H1 (cell line): Measurements from ENCODE around the gene TSPEAR. TPM values are rescaled to one million over a fixed set of nuclear protein-coding genes. Genes with fewer than 3 reads are reported as not detected.

ENCODE experiments used
- CTCF ChIA-PET: fragments of 300-600 bp; sonication (Branson Sonifier 250); formaldehyde crosslinking; loops from one replicate; lab custom pipeline; 2021; ENCODE audit not compliant: partially characterized antibody; lab: Charles Lee
- POLR2A ChIA-PET: fragments of 300-600 bp; sonication (Branson Sonifier 250); formaldehyde crosslinking; loops from one replicate; lab custom pipeline; 2021; ENCODE audit warnings: inconsistent platforms; ENCODE audit not compliant: partially characterized antibody; lab: Charles Lee
- DNase-seq, 2 experiments: peaks; one replicate each; pipeline versions ENCODE4 v3.0.0 to v3.0.0-alpha.2; 2010 to 2022; ENCODE audit warnings: low spot score in 2 of 2, low read depth in 1 of 2, mixed read lengths in 1 of 2
- FAIRE-seq: peaks from 2 replicates; lab custom pipeline; 2011; peaks lifted over from hg19 to GRCh38; lab: Jason Lieb, UNC
- H2AFZ ChIP-seq: 2 replicates; pipeline ENCODE4 v1.8.1; 2012; ENCODE audit warnings: low read length, inconsistent platforms
- H2AK5ac ChIP-seq: 2 replicates; pipeline ENCODE4 v1.6.1; 2013; ENCODE audit warnings: low read depth, low read length
- H2BK120ac ChIP-seq: replicated peaks from 2 replicates; pipeline ENCODE3; 2013; ENCODE audit warnings: low read depth, low read length, inconsistent platforms
- H2BK12ac ChIP-seq: 2 replicates; pipeline ENCODE4 v1.6.1; 2013; ENCODE audit warnings: low read depth, low read length
- H2BK15ac ChIP-seq: 2 replicates; pipeline ENCODE4 v1.6.1; 2013; ENCODE audit warnings: low read length
- H2BK20ac ChIP-seq: 2 replicates; pipeline ENCODE4 v1.6.1; 2013; ENCODE audit warnings: low read length
- H2BK5ac ChIP-seq: 2 replicates; pipeline ENCODE4 v1.6.1; 2013; ENCODE audit warnings: low read depth, low read length
- H3K14ac ChIP-seq: 2 replicates; pipeline ENCODE4 v1.6.1; 2013; ENCODE audit warnings: inconsistent platforms; ENCODE audit not compliant: insufficient read length
- H3K18ac ChIP-seq: 2 replicates; pipeline ENCODE4 v1.6.1; 2013; ENCODE audit warnings: low read length; ENCODE audit errors: extremely low read depth
- H3K23ac ChIP-seq: 2 replicates; pipeline ENCODE4 v1.6.1; 2013; ENCODE audit warnings: inconsistent platforms; ENCODE audit not compliant: insufficient read length
- H3K23me2 ChIP-seq: 2 replicates; pipeline ENCODE4 v1.6.1; 2013; ENCODE audit warnings: low read depth, low read length
- H3K27ac ChIP-seq: 2 replicates; pipeline ENCODE4 v1.6.1; 2011; ENCODE audit warnings: low read depth, low read length, inconsistent platforms
- H3K27me3 ChIP-seq, 4 experiments: replicated peaks in 1 of 4; 1 replicate in 1 of 4; 2 replicates in 3 of 4; pipeline versions ENCODE4 v1.6.1 to v1.8.1; 2011 to 2013; ENCODE audit warnings: low read length in 3 of 4, mild to moderate bottlenecking in 3 of 4, inconsistent platforms in 2 of 4, mixed read lengths in 2 of 4, moderate library complexity in 1 of 4; ENCODE audit not compliant: control insufficient read depth in 3 of 4, insufficient read depth in 3 of 4; ENCODE audit errors: extremely low read depth in 1 of 4
- H3K36me3 ChIP-seq, 4 experiments: 2 replicates each; pipeline versions ENCODE4 v1.6.1 to v1.8.1; 2011 to 2013; ENCODE audit warnings: mild to moderate bottlenecking in 4 of 4, low read length in 3 of 4, moderate library complexity in 2 of 4, control low read depth in 1 of 4, inconsistent platforms in 1 of 4; ENCODE audit not compliant: insufficient read depth in 4 of 4, control insufficient read depth in 2 of 4
- H3K4ac ChIP-seq: replicated peaks from 2 replicates; pipeline ENCODE3; 2013; ENCODE audit warnings: low read length, low read depth, mixed read lengths, inconsistent platforms; ENCODE audit not compliant: insufficient read length
- H3K4me1 ChIP-seq, 4 experiments: replicated peaks in 1 of 4; 1 replicate in 1 of 4; 2 replicates in 3 of 4; pipeline versions ENCODE4 v1.6.1 to v1.8.1; 2011 to 2013; ENCODE audit warnings: low read length in 3 of 4, inconsistent platforms in 2 of 4, mixed read lengths in 1 of 4; ENCODE audit not compliant: insufficient read depth in 4 of 4, control insufficient read depth in 3 of 4
- H3K4me2 ChIP-seq, 2 experiments: 2 replicates each; pipeline versions ENCODE4 v1.6.1 to v1.8.1; 2011 to 2013; ENCODE audit warnings: low read depth in 2 of 2, low read length in 2 of 2, control low read depth in 1 of 2, inconsistent platforms in 1 of 2, mild to moderate bottlenecking in 1 of 2; ENCODE audit not compliant: insufficient read depth in 1 of 2
- H3K4me3 ChIP-seq, 4 experiments: fragments of 200-600, 300-600 bp in 1 of 4; sonication (generic), shearing (Covaris generic), sonication (Bioruptor Twin) in 1 of 4; 2 replicates each; pipeline versions ENCODE4 v1.5.1 to v1.8.1; 2011 to 2016; ENCODE audit warnings: low read length in 4 of 4, low read depth in 3 of 4, control low read depth in 2 of 4, inconsistent platforms in 2 of 4, mild to moderate bottlenecking in 2 of 4, mixed read lengths in 1 of 4, moderate library complexity in 1 of 4; ENCODE audit not compliant: insufficient read depth in 2 of 4; ENCODE audit errors: extremely low read depth in 1 of 4
- H3K56ac ChIP-seq: replicated peaks from 2 replicates; pipeline ENCODE3; 2013; ENCODE audit warnings: low read depth, mild to moderate bottlenecking, mixed read lengths, low read length, inconsistent platforms; ENCODE audit not compliant: insufficient read length
- H3K79me1 ChIP-seq: 2 replicates; pipeline ENCODE4 v1.6.1; 2013; ENCODE audit warnings: low read depth, low read length, control low read depth
- H3K79me2 ChIP-seq, 2 experiments: 2 replicates each; pipeline versions ENCODE4 v1.6.1 to v1.8.1; 2012 to 2013; ENCODE audit warnings: low read length in 2 of 2, mild to moderate bottlenecking in 2 of 2, inconsistent platforms in 1 of 2; ENCODE audit not compliant: insufficient read depth in 2 of 2, control insufficient read depth in 1 of 2
- H3K9ac ChIP-seq, 4 experiments: replicated peaks in 1 of 4; 1 replicate in 1 of 4; 2 replicates in 3 of 4; pipeline versions ENCODE4 v1.6.1 to v1.8.1; 2011 to 2013; ENCODE audit warnings: low read depth in 3 of 4, low read length in 3 of 4, control low read depth in 2 of 4, mild to moderate bottlenecking in 2 of 4, moderate library complexity in 2 of 4, inconsistent platforms in 1 of 4; ENCODE audit errors: extremely low read depth in 1 of 4
- H3K9me3 ChIP-seq, 2 experiments: 2 replicates each; pipeline versions ENCODE4 v1.6.1 to v1.8.1; 2012 to 2013; ENCODE audit warnings: mild to moderate bottlenecking in 2 of 2, moderate library complexity in 2 of 2, control low read depth in 1 of 2, inconsistent platforms in 1 of 2, low read depth in 1 of 2, low read length in 1 of 2, mixed read lengths in 1 of 2; ENCODE audit not compliant: insufficient read depth in 2 of 2
- H4K20me1 ChIP-seq, 2 experiments: replicated peaks in 1 of 2; 2 replicates each; pipeline versions ENCODE3 to v1.8.1; 2011 to 2013; ENCODE audit warnings: inconsistent platforms in 2 of 2, low read length in 2 of 2, mild to moderate bottlenecking in 1 of 2; ENCODE audit not compliant: insufficient read depth in 2 of 2, control insufficient read depth in 1 of 2
- H4K5ac ChIP-seq: 2 replicates; pipeline ENCODE4 v1.6.1; 2013; ENCODE audit warnings: low read length, low read depth, mixed read lengths, inconsistent platforms; ENCODE audit not compliant: insufficient read length
- H4K8ac ChIP-seq: 2 replicates; pipeline ENCODE4 v1.8.0; 2013; ENCODE audit warnings: mild to moderate bottlenecking, moderate library complexity, low read length, inconsistent platforms; ENCODE audit not compliant: insufficient read depth; ENCODE audit errors: extremely low read depth
- H4K91ac ChIP-seq: replicated peaks from 2 replicates; pipeline ENCODE3; 2013; ENCODE audit warnings: low read length, mixed read lengths, inconsistent platforms; ENCODE audit not compliant: insufficient read length
- BRCA1 ChIP-seq: IDR thresholded peaks from 2 replicates; pipeline ENCODE4 v1.6.1; 2012; ENCODE audit warnings: low read depth, low read length, improper control_type of control experiment
- EP300 ChIP-seq, 2 experiments: IDR thresholded peaks; 1 replicate in 1 of 2; 2 replicates in 1 of 2; pipeline ENCODE4 v1.6.1; 2011 to 2012; ENCODE audit warnings: low read depth in 2 of 2, low read length in 2 of 2, mild to moderate bottlenecking in 2 of 2, borderline replicate concordance in 1 of 2, inconsistent platforms in 1 of 2, moderate library complexity in 1 of 2
- SAP30 ChIP-seq: fragments of 300-600 bp; sonication (generic); IDR thresholded peaks from 2 replicates; pipeline ENCODE4 v1.7.1; 2012; ENCODE audit warnings: low read length, moderate library complexity, mild to moderate bottlenecking, inconsistent platforms; ENCODE audit not compliant: insufficient read depth, insufficient replicate concordance
- WGBS, 2 experiments: shearing (Covaris generic) in 1 of 2; methylation state at CpG; one replicate each; pipeline versions ENCODE4 v1.1.6 to v1.1.7; 2013 to 2015; ENCODE audit warnings: low lambda C conversion rate in 2 of 2, mixed read lengths in 2 of 2, inconsistent platforms in 1 of 2, low coverage in 1 of 2, missing lambda C conversion rate in 1 of 2; ENCODE audit not compliant: insufficient replicate concordance in 2 of 2, insufficient coverage in 1 of 2, insufficient read length in 1 of 2; ENCODE audit errors: extremely low coverage in 1 of 2, missing lambda C conversion rate in 1 of 2; 5-methylcytosine and 5-hydroxymethylcytosine counted together
- polyA plus RNA-seq, 7 experiments: library from polyadenylated mRNA; depleted of rRNA in 3 of 7; stranded (reverse) in 5 of 7; unstranded in 2 of 7; fragments of >200 nt in 5 of 7; fragments of 200-250 nt in 2 of 7; gene quantifications; 1 replicate in 5 of 7; 2 replicates in 1 of 7; 4 replicates in 1 of 7; pipeline versions ENCODE4 v1.2.1 to v1.2.3, GENCODE V29; 2011 to 2013; ENCODE audit warnings: missing spikeins in 2 of 7, mixed read lengths in 2 of 7
- total RNA-seq: library from RNA; stranded (reverse); fragmentation: NEBNext Ultra II Directional; extraction: Animal tissue kit (Norgen Biotek cat#: 25700); gene quantifications from 2 replicates; pipeline ENCODE4 v1.2.1, GENCODE V29; 2021

The TSPEAR gene
- total and polyA plus RNA-seq, 2 of the 8 experiments (the other 6 are each of a cell fraction or from before 2014, with no cell fraction given) = 0.58 to 0.89 TPM

GRCh38 chr21:44751186-44751798, 39.9 kb upstream of the TSPEAR start:
- H3K79me1 ChIP-seq = no peaks in the 10 kb centered on the region
- H3K4me3 ChIP-seq = no peak overlapping the region
- H3K23me2 ChIP-seq = 0 out of 2 replicates have a peak, but pooled peaks cover 4% of the 10 kb centered on the region
- H2BK12ac ChIP-seq = no peak overlapping the region
- no peaks in the 10 kb centered on the region for H3K36me3 ChIP-seq
- peaks cover 3 to 4% of the 10 kb centered on the region in 2 experiments; a peak in 2 of 4 replicates for H3K9me3 ChIP-seq
- H4K8ac ChIP-seq = peak overlapping the region; percentile 7
- no peak overlapping the region for H3K27ac ChIP-seq
- FAIRE-seq (no peak), DNase-seq (no peak)
- POLR2A ChIA-PET = interaction anchor here (1.8 kb wide), 1 partner anchor 28 kb away, joined by 4 read pairs; no protein-coding TSS in a partner anchor
- 89% methylated on average over 24 of the region's 24 CpGs; no CpG with 5 or more reads in 1 of the 2 experiments for WGBS, 2 experiments
- H2AK5ac ChIP-seq = no peak overlapping the region
- H2BK20ac ChIP-seq = no peak overlapping the region
- no peak overlapping the region for H2AFZ ChIP-seq
- H3K4me1 ChIP-seq = peaks cover 0 to 33% (median 18%) of the 10 kb centered on the region in 4 experiments; a peak in 6 of 7 replicates
- H3K27me3 ChIP-seq = 0 out of 7 replicates have a peak, but pooled peaks cover 0 to 7% (median under 1%) of the 10 kb centered on the region in 4 experiments
- H3K4me2 ChIP-seq = no peak overlapping the region
- CTCF ChIA-PET = interaction anchor here (1.6 to 4.2 kb wide), 3 partner anchors 10 to 42 kb away, joined by 5 to 28 read pairs (median 6); no protein-coding TSS in a partner anchor
- no peak overlapping the region for H3K4ac ChIP-seq
- no peak overlapping the region for H3K18ac ChIP-seq
- no peak overlapping the region for H3K9ac ChIP-seq
- H3K79me2 ChIP-seq = no peaks in the 10 kb centered on the region
- no peak overlapping the region for H3K14ac ChIP-seq
- peak overlapping the region; percentile 92; the same call in 1 of the 2 replicates for H2BK15ac ChIP-seq
- H3K56ac ChIP-seq = no peak overlapping the region
- H4K5ac ChIP-seq = no peak overlapping the region
- no peak overlapping the region for H2BK120ac ChIP-seq
- no peak overlapping the region for H3K23ac ChIP-seq
- no peak overlapping the region for H4K91ac ChIP-seq
- H2BK5ac ChIP-seq = no peak overlapping the region
- TF ChIP-seq SAP30 (no peak), EP300 (IDR thresholded peaks at IDR 0.05; ENCODE audit: borderline replicate concordance in 1 of 2, low read depth in 2 of 2, low read length in 2 of 2) (no peak), BRCA1 (no peak)
- peaks cover 0 to 3% of the 10 kb centered on the region in 2 experiments for H4K20me1 ChIP-seq
